ENCODE results near the gene CRTC1. TPM values are rescaled to one million over a fixed set of nuclear protein-coding genes. Genes with fewer than 3 reads are reported as not detected.
A peak's percentile ranks its signal among the peaks of the same experiment; 100 is the strongest.

CRTC1 gene
- total RNA-seq, 1 experiment from 2014 or later = 19.0 TPM

DNA sequence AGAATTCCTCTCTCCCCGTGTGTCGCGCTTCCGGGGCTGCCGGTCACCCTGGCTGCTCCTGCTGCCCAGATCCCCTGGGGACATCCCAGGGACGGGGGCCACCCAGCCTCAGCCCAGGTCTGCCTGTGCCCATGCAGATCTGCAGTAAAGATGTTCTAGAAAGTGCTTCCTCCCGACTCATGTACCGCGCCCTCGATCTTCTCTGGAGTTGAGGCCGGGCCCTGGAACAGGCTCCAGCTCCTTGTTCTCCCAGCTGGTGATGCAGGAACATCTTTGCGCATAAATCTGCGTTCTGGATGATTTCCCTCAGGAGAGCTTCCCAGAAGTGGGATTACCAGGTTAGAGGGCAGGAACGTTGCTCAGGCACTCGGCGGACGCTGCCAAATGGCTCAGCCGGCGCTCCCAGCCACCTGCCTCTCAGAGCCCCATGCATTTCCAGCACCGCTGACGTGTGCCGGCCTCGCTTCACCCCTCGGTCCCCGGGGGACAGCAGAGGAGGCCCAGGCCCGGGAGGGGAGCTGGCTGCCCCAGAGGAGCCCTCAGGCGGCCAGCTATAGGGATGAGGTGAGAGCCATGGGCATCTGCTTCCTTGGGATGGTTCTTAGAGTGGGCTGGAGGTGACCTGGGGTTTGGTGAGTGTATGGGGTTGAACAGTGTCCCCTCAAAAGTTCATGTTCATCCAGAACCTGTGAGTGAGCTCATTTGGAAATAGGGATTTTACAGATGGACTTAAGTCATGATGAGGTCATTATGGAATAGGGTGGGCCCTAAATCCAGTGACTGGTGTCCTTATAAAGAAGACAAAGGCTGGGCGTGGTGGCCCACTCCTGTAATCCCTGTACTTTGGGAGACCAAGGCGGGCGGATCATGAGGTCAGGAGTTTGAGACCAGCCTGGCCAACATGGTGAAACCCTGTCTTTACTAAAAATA lies 42.6 kb downstream of the CRTC1 start:
- Mint-ChIP-seq H3K4me1 (peaks cover 7 to 8% of the 10 kb centered on the region in 2 experiments), H3K36me3 (ENCODE audit: insufficient read depth in 1 of 3, low read depth in 3 of 3) (peaks cover 0 to 7% (median 6%) of the 10 kb centered on the region in 3 experiments; a peak in 3 of 7 replicates), H3K27ac (peak overlapping the region; percentile 61 to 70 (median 67); a peak in 1 of 7 replicates), H3K27me3 (ENCODE audit: low read depth) (no peaks in the 10 kb centered on the region; the same call in 1 of the 2 replicates), H3K9me3 (no peaks in the 10 kb centered on the region), H3K4me3 (no peak overlapping the region; a peak in 1 of 5 replicates)
- H3K4ac ChIP-seq (ENCODE audit: low read depth, low read length) = no peak overlapping the region
- H3K4me1 ChIP-seq (ENCODE audit: insufficient read depth, low read length) = no peaks in the 10 kb centered on the region
- H2BK12ac ChIP-seq (ENCODE audit: insufficient read length, low read depth, low read length) = no peak overlapping the region
- H2BK15ac ChIP-seq (ENCODE audit: low read depth, low read length) = no peak overlapping the region
- no CpG with 5 or more reads among the region's 30 CpGs for WGBS (ENCODE audit: extremely low coverage, insufficient read length, low lambda C conversion rate)
- H2AK5ac ChIP-seq (ENCODE audit: insufficient read length, low read length) = no peak overlapping the region
- no peak overlapping the region for H4K8ac ChIP-seq (replicated peaks; ENCODE audit: insufficient read length, low read depth, low read length)
- H3K14ac ChIP-seq (ENCODE audit: insufficient read depth, low read length) = no peak overlapping the region
- no peak overlapping the region for H4K91ac ChIP-seq (ENCODE audit: insufficient read length, low read depth, low read length)
- no peak overlapping the region for H3T11ph ChIP-seq (ENCODE audit: low read length)
- H4K20me1 ChIP-seq (ENCODE audit: control insufficient read depth, insufficient read depth, insufficient read length) = no peaks in the 10 kb centered on the region
- no peak overlapping the region for H2BK120ac ChIP-seq (ENCODE audit: low read depth, low read length, poor library complexity, severe bottlenecking)
- no peak overlapping the region for H3K18ac ChIP-seq (ENCODE audit: insufficient read length, low read depth, low read length)
- no peak overlapping the region for H3K56ac ChIP-seq (ENCODE audit: insufficient read length, low read depth, low read length)
- no peaks in the 10 kb centered on the region for H3K79me1 ChIP-seq (ENCODE audit: insufficient read depth, low read depth, low read length, poor library complexity, severe bottlenecking)
- H3K9ac ChIP-seq (ENCODE audit: extremely low read depth, insufficient read length, low read length) = no peak overlapping the region
- H4K5ac ChIP-seq (ENCODE audit: insufficient read length, low read depth, low read length) = no peak overlapping the region
- H3K9me3 ChIP-seq (ENCODE audit: control insufficient read depth, low read depth, low read length) = no peaks in the 10 kb centered on the region
- H3K27ac ChIP-seq (ENCODE audit: insufficient read length, low read depth, low read length) = no peak overlapping the region
- no peak overlapping the region for H2BK5ac ChIP-seq (ENCODE audit: insufficient read length, low read length)
- H3K79me2 ChIP-seq (ENCODE audit: insufficient read depth, low read length) = no peaks in the 10 kb centered on the region
- no peaks in the 10 kb centered on the region for H3K23me2 ChIP-seq (ENCODE audit: insufficient read length, low read depth, low read length, poor library complexity, severe bottlenecking)
- H2BK20ac ChIP-seq (ENCODE audit: low read depth, low read length, poor library complexity, severe bottlenecking) = no peak overlapping the region
- no peak overlapping the region for H2AFZ ChIP-seq (ENCODE audit: low read length)
- TF ChIP-seq, protein P1, sequence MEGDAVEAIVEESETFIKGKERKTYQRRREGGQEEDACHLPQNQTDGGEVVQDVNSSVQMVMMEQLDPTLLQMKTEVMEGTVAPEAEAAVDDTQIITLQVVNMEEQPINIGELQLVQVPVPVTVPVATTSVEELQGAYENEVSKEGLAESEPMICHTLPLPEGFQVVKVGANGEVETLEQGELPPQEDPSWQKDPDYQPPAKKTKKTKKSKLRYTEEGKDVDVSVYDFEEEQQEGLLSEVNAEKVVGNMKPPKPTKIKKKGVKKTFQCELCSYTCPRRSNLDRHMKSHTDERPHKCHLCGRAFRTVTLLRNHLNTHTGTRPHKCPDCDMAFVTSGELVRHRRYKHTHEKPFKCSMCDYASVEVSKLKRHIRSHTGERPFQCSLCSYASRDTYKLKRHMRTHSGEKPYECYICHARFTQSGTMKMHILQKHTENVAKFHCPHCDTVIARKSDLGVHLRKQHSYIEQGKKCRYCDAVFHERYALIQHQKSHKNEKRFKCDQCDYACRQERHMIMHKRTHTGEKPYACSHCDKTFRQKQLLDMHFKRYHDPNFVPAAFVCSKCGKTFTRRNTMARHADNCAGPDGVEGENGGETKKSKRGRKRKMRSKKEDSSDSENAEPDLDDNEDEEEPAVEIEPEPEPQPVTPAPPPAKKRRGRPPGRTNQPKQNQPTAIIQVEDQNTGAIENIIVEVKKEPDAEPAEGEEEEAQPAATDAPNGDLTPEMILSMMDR (conservative IDR thresholded peaks at IDR 0.05) = no peak
- H3K27me3 ChIP-seq (ENCODE audit: insufficient read depth, low read length) = no peaks in the 10 kb centered on the region
- DNase-seq = peak; percentile 20
- no peak overlapping the region for H3K4me2 ChIP-seq (ENCODE audit: insufficient read depth, insufficient read length, low read length)
- H3K23ac ChIP-seq (ENCODE audit: insufficient read length, low read depth, low read length) = no peak overlapping the region

Measured in H9 (cell line).